ENCODE measurements around the gene PHYKPL. TPM values are rescaled to one million over a fixed set of nuclear protein-coding genes. Genes with fewer than 3 reads are reported as not detected.

The PHYKPL gene
- total and polyA plus RNA-seq, 2 of the 13 experiments (the other 11 are each of a cell fraction or from before 2014, with no cell fraction given), result 18.0 to 78.6 TPM

- TF ChIP-seq CEBPZ (IDR thresholded peaks at IDR 0.05; ENCODE audit: low read length) (no peak), ZNF318 (CRISPR knock-in tag; IDR thresholded peaks at IDR 0.05) (0 out of 2 replicates have a peak, but pooled peaks have one; percentile 41), MXD1 (CRISPR knock-in tag; IDR thresholded peaks at IDR 0.05) (peak; percentile 94), ZNF580 (CRISPR knock-in tag; IDR thresholded peaks at IDR 0.05; ENCODE audit: borderline replicate concordance, low read depth) (peak; percentile 84), ZNF615 (CRISPR knock-in tag; IDR thresholded peaks at IDR 0.05; ENCODE audit: borderline replicate concordance) (no peak), ZBTB34 (CRISPR knock-in tag; IDR thresholded peaks at IDR 0.05) (peak; percentile 45; the same call in 1 of the 2 replicates), ZNF414 (CRISPR knock-in tag; IDR thresholded peaks at IDR 0.05) (peak; percentile 62; the same call in 1 of the 2 replicates), TEF (CRISPR knock-in tag; IDR thresholded peaks at IDR 0.05) (no peak), DMAP1 (CRISPR knock-in tag; IDR thresholded peaks at IDR 0.05) (peak; percentile 98), TFE3 (CRISPR knock-in tag; IDR thresholded peaks at IDR 0.05) (peak; percentile 84)
Measured at GRCh38 chr5:178204182-178204934, 28.2 kb downstream of the PHYKPL start, which contains the start of gene HNRNPAB (continued).
